Measurements from ENCODE around the gene METRN. TPM values are rescaled to one million over a fixed set of nuclear protein-coding genes. Genes with fewer than 3 reads are reported as not detected.

The METRN gene
- total RNA-seq, 1 donor from 2014 or later = 6.7 TPM

- Mint-ChIP-seq H3K27ac (no peak overlapping the region), H3K9me3 (no peaks in the 10 kb centered on the region)
These were observed 50.0 kb downstream of the METRN start for GRCh38 chr16:764848-765487.

GRCh38 chr16:765488-765865 lies 50.6 kb downstream of the METRN start:
- Mint-ChIP-seq H3K9me3 (no peaks in the 10 kb centered on the region), H3K36me3 (ENCODE audit: low read depth) (no peaks in the 10 kb centered on the region), H3K4me3 (no peak overlapping the region), H3K27me3 (no peaks in the 10 kb centered on the region), H3K27ac (no peak overlapping the region), H3K4me1 (no peaks in the 10 kb centered on the region)
- CTCF ChIA-PET = no interaction called here
- TF ChIP-seq CTCF (IDR thresholded peaks at IDR 0.05) = no peak
- ATAC-seq (ENCODE audit: low read depth) (no peak), DNase-seq (no peak)
- intact Hi-C loops (cut with micrococcal nuclease) = no loop called here
- POLR2A ChIA-PET = no interaction called here

More at GRCh38 chr16:764848-765487, 50.0 kb downstream of the METRN start:
- Mint-ChIP-seq H3K4me3 (no peak overlapping the region), H3K4me1 (no peaks in the 10 kb centered on the region), H3K36me3 (ENCODE audit: low read depth) (no peaks in the 10 kb centered on the region), H3K27me3 (no peaks in the 10 kb centered on the region)
- no peak for TF ChIP-seq CTCF (IDR thresholded peaks at IDR 0.05)
- CTCF ChIA-PET = no interaction called here
- DNase-seq = no peak
- intact Hi-C loops (cut with micrococcal nuclease) = no loop called here
- POLR2A ChIA-PET = no interaction called here
- ATAC-seq (ENCODE audit: low read depth) = no peak

- no peaks in the 10 kb centered on the region for H3K4me1 Mint-ChIP-seq
- CTCF ChIA-PET = no interaction called here
- H3K27me3 Mint-ChIP-seq = no peaks in the 10 kb centered on the region
- DNase-seq (no peak), ATAC-seq (ENCODE audit: low read depth) (no peak)
- POLR2A ChIA-PET = no interaction called here
- no peak for TF ChIP-seq CTCF (IDR thresholded peaks at IDR 0.05)
- intact Hi-C loops (cut with micrococcal nuclease) = no loop called here
- H3K36me3 Mint-ChIP-seq (ENCODE audit: low read depth) = no peaks in the 10 kb centered on the region
- H3K4me3 Mint-ChIP-seq = no peak overlapping the region
- H3K9me3 Mint-ChIP-seq = no peaks in the 10 kb centered on the region
- no peak overlapping the region for H3K27ac Mint-ChIP-seq
These were observed 51.3 kb downstream of the METRN start for GRCh38 chr16:766008-766819.

GRCh38 chr16:766820-767640 lies 52.1 kb downstream of the METRN start:
- ChIA-PET CTCF (no interaction called here), POLR2A (no interaction called here)
- no peaks in the 10 kb centered on the region for H3K9me3 Mint-ChIP-seq
- no peak overlapping the region for H3K27ac Mint-ChIP-seq
- TF ChIP-seq CTCF (IDR thresholded peaks at IDR 0.05) = no peak
- H3K36me3 Mint-ChIP-seq (ENCODE audit: low read depth) = no peaks in the 10 kb centered on the region
- ATAC-seq (ENCODE audit: low read depth) (no peak), DNase-seq (no peak)
- no peaks in the 10 kb centered on the region for H3K4me1 Mint-ChIP-seq
- intact Hi-C loops (cut with micrococcal nuclease) = no loop called here
- H3K27me3 Mint-ChIP-seq = no peaks in the 10 kb centered on the region
- no peak overlapping the region for H3K4me3 Mint-ChIP-seq

GRCh38 chr16:767743-768235 lies 52.9 kb downstream of the METRN start:
- ChIA-PET CTCF (no interaction called here), POLR2A (no interaction called here)
- Mint-ChIP-seq H3K36me3 (ENCODE audit: low read depth) (no peaks in the 10 kb centered on the region), H3K27ac (no peak overlapping the region), H3K4me1 (no peaks in the 10 kb centered on the region), H3K27me3 (no peaks in the 10 kb centered on the region), H3K9me3 (no peaks in the 10 kb centered on the region), H3K4me3 (no peak overlapping the region)
- no peak for DNase-seq
- no peak for ATAC-seq (ENCODE audit: low read depth)
- no peak for TF ChIP-seq CTCF (IDR thresholded peaks at IDR 0.05)
- intact Hi-C loops (cut with micrococcal nuclease) = no loop called here

All from activated B cell treated with CpG ODN at 0.5 μM for 24 hours (primary cell).